H1 (cell line): ENCODE measurements around the gene AOPEP. TPM values are rescaled to one million over a fixed set of nuclear protein-coding genes. Genes with fewer than 3 reads are reported as not detected.

Source experiments
- CTCF ChIA-PET: fragments of 300-600 bp; sonication (Branson Sonifier 250); formaldehyde crosslinking; loops from one replicate; lab custom pipeline; 2021; ENCODE audit not compliant: partially characterized antibody; lab: Charles Lee
- POLR2A ChIA-PET: fragments of 300-600 bp; sonication (Branson Sonifier 250); formaldehyde crosslinking; loops from one replicate; lab custom pipeline; 2021; ENCODE audit warnings: inconsistent platforms; ENCODE audit not compliant: partially characterized antibody; lab: Charles Lee
- DNase-seq, 2 experiments: peaks; one replicate each; pipeline versions ENCODE4 v3.0.0 to v3.0.0-alpha.2; 2010 to 2022; ENCODE audit warnings: low spot score in 2 of 2, low read depth in 1 of 2, mixed read lengths in 1 of 2
- FAIRE-seq: peaks from 2 replicates; lab custom pipeline; 2011; peaks lifted over from hg19 to GRCh38; lab: Jason Lieb, UNC
- H2AFZ ChIP-seq: 2 replicates; pipeline ENCODE4 v1.8.1; 2012; ENCODE audit warnings: low read length, inconsistent platforms
- H2AK5ac ChIP-seq: 2 replicates; pipeline ENCODE4 v1.6.1; 2013; ENCODE audit warnings: low read depth, low read length
- H2BK120ac ChIP-seq: replicated peaks from 2 replicates; pipeline ENCODE3; 2013; ENCODE audit warnings: low read depth, low read length, inconsistent platforms
- H2BK12ac ChIP-seq: 2 replicates; pipeline ENCODE4 v1.6.1; 2013; ENCODE audit warnings: low read depth, low read length
- H2BK15ac ChIP-seq: 2 replicates; pipeline ENCODE4 v1.6.1; 2013; ENCODE audit warnings: low read length
- H2BK20ac ChIP-seq: 2 replicates; pipeline ENCODE4 v1.6.1; 2013; ENCODE audit warnings: low read length
- H2BK5ac ChIP-seq: 2 replicates; pipeline ENCODE4 v1.6.1; 2013; ENCODE audit warnings: low read depth, low read length
- H3K14ac ChIP-seq: 2 replicates; pipeline ENCODE4 v1.6.1; 2013; ENCODE audit warnings: inconsistent platforms; ENCODE audit not compliant: insufficient read length
- H3K18ac ChIP-seq: 2 replicates; pipeline ENCODE4 v1.6.1; 2013; ENCODE audit warnings: low read length; ENCODE audit errors: extremely low read depth
- H3K23ac ChIP-seq: 2 replicates; pipeline ENCODE4 v1.6.1; 2013; ENCODE audit warnings: inconsistent platforms; ENCODE audit not compliant: insufficient read length
- H3K23me2 ChIP-seq: 2 replicates; pipeline ENCODE4 v1.6.1; 2013; ENCODE audit warnings: low read depth, low read length
- H3K27ac ChIP-seq: 2 replicates; pipeline ENCODE4 v1.6.1; 2011; ENCODE audit warnings: low read depth, low read length, inconsistent platforms
- H3K27me3 ChIP-seq, 4 experiments: replicated peaks in 1 of 4; 1 replicate in 1 of 4; 2 replicates in 3 of 4; pipeline versions ENCODE4 v1.6.1 to v1.8.1; 2011 to 2013; ENCODE audit warnings: low read length in 3 of 4, mild to moderate bottlenecking in 3 of 4, inconsistent platforms in 2 of 4, mixed read lengths in 2 of 4, moderate library complexity in 1 of 4; ENCODE audit not compliant: control insufficient read depth in 3 of 4, insufficient read depth in 3 of 4; ENCODE audit errors: extremely low read depth in 1 of 4
- H3K36me3 ChIP-seq, 4 experiments: 2 replicates each; pipeline versions ENCODE4 v1.6.1 to v1.8.1; 2011 to 2013; ENCODE audit warnings: mild to moderate bottlenecking in 4 of 4, low read length in 3 of 4, moderate library complexity in 2 of 4, control low read depth in 1 of 4, inconsistent platforms in 1 of 4; ENCODE audit not compliant: insufficient read depth in 4 of 4, control insufficient read depth in 2 of 4
- H3K4ac ChIP-seq: replicated peaks from 2 replicates; pipeline ENCODE3; 2013; ENCODE audit warnings: low read length, low read depth, mixed read lengths, inconsistent platforms; ENCODE audit not compliant: insufficient read length
- H3K4me1 ChIP-seq, 4 experiments: replicated peaks in 1 of 4; 1 replicate in 1 of 4; 2 replicates in 3 of 4; pipeline versions ENCODE4 v1.6.1 to v1.8.1; 2011 to 2013; ENCODE audit warnings: low read length in 3 of 4, inconsistent platforms in 2 of 4, mixed read lengths in 1 of 4; ENCODE audit not compliant: insufficient read depth in 4 of 4, control insufficient read depth in 3 of 4
- H3K4me2 ChIP-seq, 2 experiments: 2 replicates each; pipeline versions ENCODE4 v1.6.1 to v1.8.1; 2011 to 2013; ENCODE audit warnings: low read depth in 2 of 2, low read length in 2 of 2, control low read depth in 1 of 2, inconsistent platforms in 1 of 2, mild to moderate bottlenecking in 1 of 2; ENCODE audit not compliant: insufficient read depth in 1 of 2
- H3K4me3 ChIP-seq, 4 experiments: fragments of 200-600, 300-600 bp in 1 of 4; sonication (generic), shearing (Covaris generic), sonication (Bioruptor Twin) in 1 of 4; 2 replicates each; pipeline versions ENCODE4 v1.5.1 to v1.8.1; 2011 to 2016; ENCODE audit warnings: low read length in 4 of 4, low read depth in 3 of 4, control low read depth in 2 of 4, inconsistent platforms in 2 of 4, mild to moderate bottlenecking in 2 of 4, mixed read lengths in 1 of 4, moderate library complexity in 1 of 4; ENCODE audit not compliant: insufficient read depth in 2 of 4; ENCODE audit errors: extremely low read depth in 1 of 4
- H3K56ac ChIP-seq: replicated peaks from 2 replicates; pipeline ENCODE3; 2013; ENCODE audit warnings: low read depth, mild to moderate bottlenecking, mixed read lengths, low read length, inconsistent platforms; ENCODE audit not compliant: insufficient read length
- H3K79me1 ChIP-seq: 2 replicates; pipeline ENCODE4 v1.6.1; 2013; ENCODE audit warnings: low read depth, low read length, control low read depth
- H3K79me2 ChIP-seq, 2 experiments: 2 replicates each; pipeline versions ENCODE4 v1.6.1 to v1.8.1; 2012 to 2013; ENCODE audit warnings: low read length in 2 of 2, mild to moderate bottlenecking in 2 of 2, inconsistent platforms in 1 of 2; ENCODE audit not compliant: insufficient read depth in 2 of 2, control insufficient read depth in 1 of 2
- H3K9ac ChIP-seq, 4 experiments: replicated peaks in 1 of 4; 1 replicate in 1 of 4; 2 replicates in 3 of 4; pipeline versions ENCODE4 v1.6.1 to v1.8.1; 2011 to 2013; ENCODE audit warnings: low read depth in 3 of 4, low read length in 3 of 4, control low read depth in 2 of 4, mild to moderate bottlenecking in 2 of 4, moderate library complexity in 2 of 4, inconsistent platforms in 1 of 4; ENCODE audit errors: extremely low read depth in 1 of 4
- H3K9me3 ChIP-seq, 2 experiments: 2 replicates each; pipeline versions ENCODE4 v1.6.1 to v1.8.1; 2012 to 2013; ENCODE audit warnings: mild to moderate bottlenecking in 2 of 2, moderate library complexity in 2 of 2, control low read depth in 1 of 2, inconsistent platforms in 1 of 2, low read depth in 1 of 2, low read length in 1 of 2, mixed read lengths in 1 of 2; ENCODE audit not compliant: insufficient read depth in 2 of 2
- H4K20me1 ChIP-seq, 2 experiments: replicated peaks in 1 of 2; 2 replicates each; pipeline versions ENCODE3 to v1.8.1; 2011 to 2013; ENCODE audit warnings: inconsistent platforms in 2 of 2, low read length in 2 of 2, mild to moderate bottlenecking in 1 of 2; ENCODE audit not compliant: insufficient read depth in 2 of 2, control insufficient read depth in 1 of 2
- H4K5ac ChIP-seq: 2 replicates; pipeline ENCODE4 v1.6.1; 2013; ENCODE audit warnings: low read length, low read depth, mixed read lengths, inconsistent platforms; ENCODE audit not compliant: insufficient read length
- H4K8ac ChIP-seq: 2 replicates; pipeline ENCODE4 v1.8.0; 2013; ENCODE audit warnings: mild to moderate bottlenecking, moderate library complexity, low read length, inconsistent platforms; ENCODE audit not compliant: insufficient read depth; ENCODE audit errors: extremely low read depth
- H4K91ac ChIP-seq: replicated peaks from 2 replicates; pipeline ENCODE3; 2013; ENCODE audit warnings: low read length, mixed read lengths, inconsistent platforms; ENCODE audit not compliant: insufficient read length
- CBX5 ChIP-seq: fragments of 300-800, 300-1000 bp; sonication (generic); IDR thresholded peaks from 2 replicates; pipeline ENCODE4 v1.7.1; 2016; ENCODE audit warnings: antibody characterized with exemption, low read length, low read depth
- CHD2 ChIP-seq: IDR thresholded peaks from 2 replicates; pipeline ENCODE4 v1.6.1; 2012; ENCODE audit warnings: low read length, improper control_type of control experiment
- CTBP2 ChIP-seq: IDR thresholded peaks from 2 replicates; pipeline ENCODE4 v1.7.0; 2011; ENCODE audit warnings: borderline replicate concordance, mild to moderate bottlenecking, moderate library complexity, mixed read lengths, low read length; ENCODE audit not compliant: insufficient read depth, insufficient read length
- EGR1 ChIP-seq: IDR thresholded peaks from 2 replicates; pipeline ENCODE4 v1.6.1; 2011; ENCODE audit warnings: low read depth, low read length, borderline replicate concordance
- GTF2F1 ChIP-seq: IDR thresholded peaks from 2 replicates; pipeline ENCODE4 v1.6.1; 2012; ENCODE audit warnings: low read depth, low read length, improper control_type of control experiment, borderline replicate concordance
- JUN ChIP-seq: IDR thresholded peaks from 2 replicates; pipeline ENCODE4 v1.6.1; 2011; ENCODE audit warnings: low read depth, mild to moderate bottlenecking, improper control_type of control experiment, low read length
- NANOG ChIP-seq: IDR thresholded peaks from 2 replicates; pipeline ENCODE4 v1.6.1; 2011; ENCODE audit warnings: low read length, low read depth, mild to moderate bottlenecking, inconsistent platforms; ENCODE audit not compliant: insufficient read depth, poor library complexity, severe bottlenecking
- RBBP5 ChIP-seq: IDR thresholded peaks from 2 replicates; pipeline ENCODE4 v1.7.1; 2012; ENCODE audit warnings: low read depth, mild to moderate bottlenecking, inconsistent platforms, low read length, moderate library complexity, borderline replicate concordance
- YY1 ChIP-seq: IDR thresholded peaks from 2 replicates; pipeline ENCODE4 v1.6.1; 2011; ENCODE audit warnings: low read depth, mild to moderate bottlenecking, low read length
- WGBS, 2 experiments: shearing (Covaris generic) in 1 of 2; methylation state at CpG; one replicate each; pipeline versions ENCODE4 v1.1.6 to v1.1.7; 2013 to 2015; ENCODE audit warnings: low lambda C conversion rate in 2 of 2, mixed read lengths in 2 of 2, inconsistent platforms in 1 of 2, low coverage in 1 of 2, missing lambda C conversion rate in 1 of 2; ENCODE audit not compliant: insufficient replicate concordance in 2 of 2, insufficient coverage in 1 of 2, insufficient read length in 1 of 2; ENCODE audit errors: extremely low coverage in 1 of 2, missing lambda C conversion rate in 1 of 2; 5-methylcytosine and 5-hydroxymethylcytosine counted together
- polyA plus RNA-seq, 7 experiments: library from polyadenylated mRNA; depleted of rRNA in 3 of 7; stranded (reverse) in 5 of 7; unstranded in 2 of 7; fragments of >200 nt in 5 of 7; fragments of 200-250 nt in 2 of 7; gene quantifications; 1 replicate in 5 of 7; 2 replicates in 1 of 7; 4 replicates in 1 of 7; pipeline versions ENCODE4 v1.2.1 to v1.2.3, GENCODE V29; 2011 to 2013; ENCODE audit warnings: missing spikeins in 2 of 7, mixed read lengths in 2 of 7
- total RNA-seq: library from RNA; stranded (reverse); fragmentation: NEBNext Ultra II Directional; extraction: Animal tissue kit (Norgen Biotek cat#: 25700); gene quantifications from 2 replicates; pipeline ENCODE4 v1.2.1, GENCODE V29; 2021
- TF ChIP-seq, protein P1 (sequence below): IDR thresholded peaks from 2 replicates; pipeline ENCODE4 v1.6.1; 2011; ENCODE audit warnings: low read depth, mild to moderate bottlenecking, low read length; ENCODE audit not compliant: insufficient read depth
- TF ChIP-seq, protein P2 (sequence below), 3 experiments: IDR thresholded peaks; 1 replicate in 2 of 3; 2 replicates in 1 of 3; pipeline versions ENCODE4 v1.5.1 to v1.6.1; 2011; ENCODE audit warnings: low read length in 3 of 3, mild to moderate bottlenecking in 3 of 3, inconsistent platforms in 2 of 3, low read depth in 1 of 3, moderate library complexity in 1 of 3; ENCODE audit not compliant: insufficient read depth in 1 of 3; ENCODE audit errors: control extremely low read depth in 1 of 3

The AOPEP gene
- total and polyA plus RNA-seq, 2 of the 8 experiments (the other 6 are each of a cell fraction or from before 2014, with no cell fraction given) = 6.1 to 14.3 TPM

DNA sequence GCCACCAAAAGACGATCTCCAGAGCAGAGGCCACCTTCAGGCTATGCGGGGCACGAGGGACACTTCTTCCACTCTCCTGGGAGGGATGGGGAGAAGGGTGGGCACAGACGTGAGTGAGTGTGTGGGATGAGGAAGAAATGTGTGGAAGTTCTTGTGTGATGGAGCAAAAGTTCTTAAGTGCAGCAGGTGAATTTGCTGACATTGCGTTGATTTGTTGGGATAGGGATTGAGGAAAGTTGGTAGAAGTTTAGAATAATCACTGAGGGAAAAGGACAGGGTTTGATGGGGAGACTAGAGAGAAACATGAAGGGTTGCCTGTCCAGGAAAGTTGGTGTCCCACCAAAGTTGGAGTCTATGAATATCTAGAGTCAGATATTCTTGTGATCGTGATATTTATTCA is 2.2 kb downstream of the AOPEP start:
- Histone ChIP-seq H3K23me2 (no peaks in the 10 kb centered on the region), H3K27me3 (no peaks in the 10 kb centered on the region), H3K36me3 (no peaks in the 10 kb centered on the region), H2BK12ac (no peak overlapping the region), H3K27ac (no peak overlapping the region), H3K18ac (no peak overlapping the region), H3K4me3 (no peak overlapping the region), H4K91ac (no peak overlapping the region), H2BK15ac (no peak overlapping the region), H3K14ac (no peak overlapping the region), H2AFZ (no peak overlapping the region), H3K4ac (no peak overlapping the region), H3K9ac (no peak overlapping the region), H4K8ac (no peak overlapping the region), H3K79me2 (peaks cover 3 to 14% of the 10 kb centered on the region in 2 experiments; a peak in 3 of 4 replicates), H3K56ac (no peak overlapping the region), H4K20me1 (peaks cover 2 to 3% of the 10 kb centered on the region in 2 experiments), H3K79me1 (peaks cover 7% of the 10 kb centered on the region; the same call in 1 of the 2 replicates), H3K9me3 (no peaks in the 10 kb centered on the region), H2BK20ac (no peak overlapping the region), H3K4me1 (no peaks in the 10 kb centered on the region; a peak in 1 of 7 replicates), H2AK5ac (no peak overlapping the region), H2BK5ac (no peak overlapping the region), H2BK120ac (no peak overlapping the region), H4K5ac (no peak overlapping the region), H3K4me2 (no peak overlapping the region), H3K23ac (no peak overlapping the region)
- DNase-seq (peak in 1 of 2 experiments; percentile 13), FAIRE-seq (no peak)
- ChIA-PET CTCF (interaction anchor here (1.0 to 1.2 kb wide), 2 partner anchors 15 to 17 kb away, joined by 3 to 4 read pairs; no protein-coding TSS in a partner anchor), POLR2A (no interaction called here)
- WGBS, 2 experiments = 88 to 100% methylated on average over 1 to 6 of the region's 6 CpGs
- TF ChIP-seq GTF2F1 (no peak), RBBP5 (no peak), CTBP2 (no peak), YY1 (no peak), CHD2 (no peak), CBX5 (no peak), EGR1 (no peak), JUN (no peak), NANOG (no peak)
- TF ChIP-seq, protein P1, sequence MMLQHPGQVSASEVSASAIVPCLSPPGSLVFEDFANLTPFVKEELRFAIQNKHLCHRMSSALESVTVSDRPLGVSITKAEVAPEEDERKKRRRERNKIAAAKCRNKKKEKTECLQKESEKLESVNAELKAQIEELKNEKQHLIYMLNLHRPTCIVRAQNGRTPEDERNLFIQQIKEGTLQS = no peak
- TF ChIP-seq, protein P2, sequence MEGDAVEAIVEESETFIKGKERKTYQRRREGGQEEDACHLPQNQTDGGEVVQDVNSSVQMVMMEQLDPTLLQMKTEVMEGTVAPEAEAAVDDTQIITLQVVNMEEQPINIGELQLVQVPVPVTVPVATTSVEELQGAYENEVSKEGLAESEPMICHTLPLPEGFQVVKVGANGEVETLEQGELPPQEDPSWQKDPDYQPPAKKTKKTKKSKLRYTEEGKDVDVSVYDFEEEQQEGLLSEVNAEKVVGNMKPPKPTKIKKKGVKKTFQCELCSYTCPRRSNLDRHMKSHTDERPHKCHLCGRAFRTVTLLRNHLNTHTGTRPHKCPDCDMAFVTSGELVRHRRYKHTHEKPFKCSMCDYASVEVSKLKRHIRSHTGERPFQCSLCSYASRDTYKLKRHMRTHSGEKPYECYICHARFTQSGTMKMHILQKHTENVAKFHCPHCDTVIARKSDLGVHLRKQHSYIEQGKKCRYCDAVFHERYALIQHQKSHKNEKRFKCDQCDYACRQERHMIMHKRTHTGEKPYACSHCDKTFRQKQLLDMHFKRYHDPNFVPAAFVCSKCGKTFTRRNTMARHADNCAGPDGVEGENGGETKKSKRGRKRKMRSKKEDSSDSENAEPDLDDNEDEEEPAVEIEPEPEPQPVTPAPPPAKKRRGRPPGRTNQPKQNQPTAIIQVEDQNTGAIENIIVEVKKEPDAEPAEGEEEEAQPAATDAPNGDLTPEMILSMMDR (IDR thresholded peaks at IDR 0.05; ENCODE audit: control extremely low read depth in 1 of 3, insufficient read depth in 1 of 3, low read depth in 1 of 3, low read length in 3 of 3) = no peak
